Stimulated activated naive B cell treated with anti-CD40 and anti-IgM and Interleukin-4, amounts not matched to agents 10 μg/mL and 1 μg/mL and 100 μg/mL, for 72 hours (primary cell): Measurements from ENCODE around the gene SAP30BP.

Source experiments
- ATAC-seq, 2 donors: fragments of 150-1000 bp; cut with Tn5 transposase; replicated peaks; 2 replicates each; pipeline ENCODE4 v1.10.0; 2021; ENCODE audit warnings: moderate library complexity in 1 of 2
- DNase-seq: peaks from one replicate; pipeline ENCODE4 v3.0.0; 2021
- H3K27ac Mint-ChIP-seq: one replicate; pipeline ENCODE4 v1.8.0; 2022; ENCODE audit warnings: mild to moderate bottlenecking, mixed read lengths
- H3K27me3 Mint-ChIP-seq, 2 donors: one replicate each; pipeline ENCODE4 v1.8.0; 2022; ENCODE audit warnings: mixed read lengths in 2 of 2
- H3K36me3 Mint-ChIP-seq, 2 donors: one replicate each; pipeline ENCODE4 v1.8.0; 2022; ENCODE audit warnings: mixed read lengths in 2 of 2, mild to moderate bottlenecking in 1 of 2
- H3K4me1 Mint-ChIP-seq, 2 donors: one replicate each; pipeline ENCODE4 v1.8.0; 2022; ENCODE audit warnings: mixed read lengths in 2 of 2, mild to moderate bottlenecking in 1 of 2
- H3K4me3 Mint-ChIP-seq, 2 donors: one replicate each; pipeline ENCODE4 v1.8.0; 2022; ENCODE audit warnings: mild to moderate bottlenecking in 2 of 2, mixed read lengths in 2 of 2, moderate library complexity in 1 of 2
- H3K9me3 Mint-ChIP-seq, 2 donors: one replicate each; pipeline ENCODE4 v1.8.0; 2022; ENCODE audit warnings: mixed read lengths in 2 of 2, mild to moderate bottlenecking in 1 of 2

The SAP30BP gene

DNA sequence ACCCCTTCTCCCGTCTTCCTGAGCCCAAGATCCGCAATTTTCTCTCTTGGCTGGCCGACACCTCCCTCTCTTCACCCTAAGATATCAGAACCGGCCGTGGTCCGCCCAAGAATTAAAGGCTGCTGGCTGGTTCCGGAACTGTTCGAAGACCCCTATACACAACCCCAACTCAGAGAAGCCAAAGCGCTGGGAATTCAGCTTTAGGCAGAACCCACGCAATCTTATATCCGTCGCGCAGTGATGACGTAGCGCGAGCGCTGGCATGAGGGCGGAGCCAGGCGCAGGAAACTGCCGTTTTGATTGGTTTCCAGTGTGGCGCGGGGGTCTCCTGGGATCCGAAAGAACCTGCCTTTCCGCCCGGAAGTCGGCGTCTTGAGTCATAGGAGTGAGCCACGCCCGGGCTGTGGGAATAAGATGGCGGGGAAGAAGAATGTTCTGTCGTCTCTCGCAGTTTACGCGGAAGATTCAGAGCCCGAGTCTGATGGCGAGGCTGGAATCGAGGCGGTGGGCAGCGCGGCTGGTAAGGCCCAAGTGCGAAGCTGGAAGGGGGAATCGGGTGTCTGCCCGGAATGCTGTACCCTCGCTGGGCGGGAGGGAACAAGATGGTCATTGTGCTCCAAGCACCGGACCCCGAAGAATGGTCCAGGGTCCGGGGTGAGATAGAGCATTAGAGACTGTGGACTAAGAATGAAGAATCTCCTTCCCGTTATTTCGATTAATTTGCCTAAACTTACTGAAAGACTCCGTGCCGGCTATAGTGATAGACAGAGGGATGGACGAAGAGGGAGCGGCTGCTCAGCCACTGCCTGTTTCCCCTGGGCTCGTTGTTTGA lies at the start of gene SAP30BP, which contains the start of gene RECQL5:
Gene SAP30BP, plus strand, starts transcription at position 380 of the 832 bp plus-strand sequence. Its CDS starts 35 bp downstream, at position 415.
Gene RECQL5, minus strand, starts transcription at position 196 of the 832 bp plus-strand sequence. CDS start 597 bp downstream, outside the sequence.
- Mint-ChIP-seq H3K27me3 (no peaks in the 10 kb centered on the region), H3K4me1 (peaks cover 25 to 47% of the 10 kb centered on the region in 2 donors), H3K9me3 (peaks cover 0 to 3% of the 10 kb centered on the region in 2 donors), H3K4me3 (peak within 1 kb of the TSS; percentile 70 to 71), H3K27ac (peak within 1 kb of the TSS; percentile 76), H3K36me3 (peaks cover 25 to 34% of the 10 kb centered on the region in 2 donors)
- DNase-seq (peak; percentile 92), ATAC-seq (peak; percentile 63 to 64)

DNA sequence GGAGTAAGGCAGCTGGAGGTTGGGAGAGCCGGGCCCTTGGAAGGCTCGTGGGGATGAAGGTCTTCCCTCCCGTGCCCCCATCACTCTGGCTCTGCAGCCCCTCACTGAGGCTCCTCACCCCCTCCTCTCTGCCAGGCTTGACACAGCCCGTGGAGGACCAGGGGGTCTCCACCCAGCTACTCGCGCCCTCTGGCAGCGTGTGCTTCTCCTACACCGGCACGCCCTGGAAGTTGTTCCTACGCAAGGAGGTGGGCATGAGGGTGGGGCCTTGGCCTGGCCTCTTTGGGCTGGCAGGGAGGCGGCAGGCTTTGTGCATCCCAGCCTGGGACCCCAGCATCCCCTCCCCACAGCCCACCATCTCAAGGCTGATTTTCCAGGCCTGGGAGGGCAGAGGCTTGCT lies 49.5 kb upstream of the SAP30BP start:
- ATAC-seq (no peak), DNase-seq (no peak)
- Mint-ChIP-seq H3K4me1 (no peaks in the 10 kb centered on the region), H3K27me3 (no peaks in the 10 kb centered on the region), H3K36me3 (peaks cover 15 to 38% of the 10 kb centered on the region in 2 donors), H3K27ac (no peak overlapping the region), H3K9me3 (no peaks in the 10 kb centered on the region), H3K4me3 (no peak overlapping the region)

DNA sequence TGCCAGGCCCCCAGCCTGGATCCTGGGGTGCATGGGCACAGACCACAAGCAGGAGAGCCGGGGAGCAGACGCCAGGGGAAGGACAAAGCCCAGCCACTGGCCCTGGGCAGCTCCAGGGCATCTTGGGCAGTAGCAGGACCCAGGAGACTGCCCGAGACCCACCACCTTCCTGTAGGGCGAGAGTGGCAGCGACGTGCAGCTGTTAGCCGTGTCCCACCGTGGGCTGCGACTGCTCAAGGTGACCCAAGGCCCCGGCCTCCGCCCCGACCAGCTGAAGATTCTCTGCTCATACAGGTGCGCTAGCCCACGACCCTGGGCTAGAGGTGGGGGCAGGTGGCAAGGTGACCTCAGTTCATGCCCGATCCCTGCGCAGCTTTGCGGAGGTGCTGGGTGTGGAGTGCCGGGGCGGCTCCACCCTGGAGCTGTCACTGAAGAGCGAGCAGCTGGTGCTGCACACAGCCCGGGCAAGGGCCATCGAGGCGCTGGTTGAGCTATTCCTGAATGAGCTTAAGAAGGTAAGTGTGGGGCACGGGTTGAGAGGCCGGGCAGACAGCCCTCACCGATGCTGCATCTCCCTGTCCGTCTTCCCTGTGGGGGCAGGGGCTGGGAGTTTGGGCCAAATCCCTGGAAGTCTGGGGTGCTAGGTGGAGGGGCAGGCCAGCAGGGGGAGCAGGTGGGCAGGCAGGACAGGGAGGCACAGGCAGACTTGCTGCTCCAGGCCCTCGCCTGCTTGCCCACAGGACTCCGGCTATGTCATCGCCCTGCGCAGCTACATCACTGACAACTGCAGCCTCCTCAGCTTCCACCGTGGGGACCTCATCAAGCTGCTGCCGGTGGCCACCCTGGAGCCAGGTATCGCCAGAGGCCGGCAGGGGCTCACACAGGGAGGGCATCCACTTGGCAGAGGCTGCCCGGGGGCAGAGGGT lies 47.4 kb upstream of the SAP30BP start:
- no peaks in the 10 kb centered on the region for H3K4me1 Mint-ChIP-seq
- DNase-seq (no peak), ATAC-seq (peak; percentile 30 to 33)
- H3K4me3 Mint-ChIP-seq: no peak overlapping the region
- H3K27ac Mint-ChIP-seq: peak overlapping the region; percentile 25
- H3K36me3 Mint-ChIP-seq: peaks cover 16 to 40% of the 10 kb centered on the region in 2 donors
- no peaks in the 10 kb centered on the region for H3K9me3 Mint-ChIP-seq
- H3K27me3 Mint-ChIP-seq: no peaks in the 10 kb centered on the region

DNA sequence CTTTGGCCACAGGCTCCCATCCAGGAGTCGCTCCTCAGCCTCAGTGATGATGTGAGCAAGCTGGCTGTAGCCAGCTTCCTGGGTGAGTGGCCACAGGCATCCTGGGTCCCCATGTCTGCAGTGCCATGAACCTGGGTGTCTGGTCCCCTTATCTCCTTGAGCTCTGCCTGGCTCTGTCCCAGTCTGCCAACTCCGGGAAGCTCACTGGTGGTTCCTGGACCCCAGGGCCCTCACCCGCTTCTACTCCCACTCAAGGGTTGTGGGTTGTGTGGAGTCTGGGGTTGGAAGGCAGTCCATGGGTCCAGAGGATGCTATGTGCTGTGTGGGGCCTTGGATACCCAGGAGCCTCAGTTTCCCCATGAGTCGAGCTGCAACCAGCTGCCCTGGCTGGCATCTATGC lies 45.6 kb upstream of the SAP30BP start:
- peak overlapping the region; percentile 66 for H3K27ac Mint-ChIP-seq
- ATAC-seq (no peak), DNase-seq (no peak)
- no peaks in the 10 kb centered on the region for H3K9me3 Mint-ChIP-seq
- H3K4me1 Mint-ChIP-seq: peaks cover 3 to 8% of the 10 kb centered on the region in 2 donors
- no peak overlapping the region for H3K4me3 Mint-ChIP-seq
- no peaks in the 10 kb centered on the region for H3K27me3 Mint-ChIP-seq
- peaks cover 17 to 46% of the 10 kb centered on the region in 2 donors for H3K36me3 Mint-ChIP-seq

DNA sequence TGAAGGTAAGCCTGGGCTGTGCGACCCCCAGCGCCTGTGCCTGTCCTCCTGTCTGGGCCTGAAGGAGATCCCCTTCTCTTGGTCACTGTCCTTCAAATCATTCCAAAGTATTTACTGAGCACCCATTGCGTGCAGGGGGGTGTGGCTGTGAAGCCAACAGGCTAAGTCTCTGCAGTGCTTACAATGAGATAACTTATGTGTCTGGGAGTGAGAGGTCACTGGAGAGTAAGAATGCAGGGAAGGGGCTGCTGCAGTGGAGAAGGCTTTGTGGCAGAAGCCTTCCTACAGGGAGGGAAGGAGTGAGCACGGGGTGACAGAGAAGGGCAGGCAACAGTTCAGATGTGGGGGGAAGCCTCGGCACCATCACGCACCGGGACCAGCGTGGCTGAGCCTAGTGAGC lies 45.1 kb upstream of the SAP30BP start:
- H3K4me3 Mint-ChIP-seq: no peak overlapping the region
- no peak for ATAC-seq
- H3K9me3 Mint-ChIP-seq: no peaks in the 10 kb centered on the region
- H3K4me1 Mint-ChIP-seq: peaks cover 3 to 14% of the 10 kb centered on the region in 2 donors
- no peak for DNase-seq
- H3K36me3 Mint-ChIP-seq: peaks cover 13 to 42% of the 10 kb centered on the region in 2 donors
- no peaks in the 10 kb centered on the region for H3K27me3 Mint-ChIP-seq
- H3K27ac Mint-ChIP-seq: peak overlapping the region; percentile 66

DNA sequence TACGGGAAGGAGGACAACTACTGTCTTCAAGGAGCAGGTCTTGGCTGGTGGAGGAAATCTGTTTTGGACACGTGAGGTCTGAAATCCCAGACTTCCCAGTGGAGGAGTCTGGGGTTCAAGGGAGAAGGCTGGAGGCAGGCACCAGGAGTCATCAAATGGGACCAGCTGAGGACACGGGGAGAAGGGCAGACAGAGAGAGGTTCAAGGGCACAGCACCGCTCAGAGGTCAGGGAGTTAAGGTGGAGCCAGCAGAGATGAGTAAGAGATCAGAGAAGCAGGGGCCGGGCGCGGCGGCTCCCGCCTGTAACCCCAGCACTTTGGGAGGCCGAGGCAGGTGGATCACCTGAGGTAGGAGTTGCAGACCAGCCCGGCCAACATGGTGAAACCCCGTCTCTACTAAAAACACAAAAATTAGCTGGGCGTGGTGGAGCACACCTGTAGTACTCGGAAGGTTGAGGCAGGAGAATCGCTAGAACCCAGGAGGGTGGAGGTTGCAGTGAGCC lies 44.3 kb upstream of the SAP30BP start:
- H3K27ac Mint-ChIP-seq: peak overlapping the region; percentile 20
- DNase-seq: no peak
- H3K9me3 Mint-ChIP-seq: no peaks in the 10 kb centered on the region
- H3K4me3 Mint-ChIP-seq: no peak overlapping the region
- peaks cover 11 to 41% of the 10 kb centered on the region in 2 donors for H3K36me3 Mint-ChIP-seq
- ATAC-seq: no peak
- H3K4me1 Mint-ChIP-seq: peaks cover 3 to 14% of the 10 kb centered on the region in 2 donors
- H3K27me3 Mint-ChIP-seq: no peaks in the 10 kb centered on the region

DNA sequence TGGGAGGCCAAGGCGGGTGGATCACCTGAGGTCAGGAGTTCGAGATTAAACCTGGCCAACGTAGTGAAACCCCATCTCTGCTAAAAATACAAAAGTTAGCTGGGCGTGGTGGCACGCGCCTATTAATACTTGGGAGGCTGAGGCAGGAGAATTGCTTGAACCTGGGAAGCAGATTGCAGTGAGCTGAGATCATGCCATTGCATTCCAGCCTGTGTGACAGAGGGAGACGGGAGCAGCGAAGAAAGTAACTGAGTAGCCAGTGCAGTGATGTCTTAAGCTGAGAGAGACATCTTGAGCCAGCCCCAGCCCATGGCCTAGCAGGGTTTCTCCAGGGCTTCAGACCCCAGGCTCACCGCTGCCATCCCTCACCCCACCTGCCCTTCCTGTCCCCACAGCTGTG lies 43.8 kb upstream of the SAP30BP start:
- Mint-ChIP-seq H3K9me3 (no peaks in the 10 kb centered on the region), H3K27me3 (no peaks in the 10 kb centered on the region), H3K27ac (no peak overlapping the region), H3K4me1 (peaks cover 3 to 14% of the 10 kb centered on the region in 2 donors), H3K4me3 (no peak overlapping the region), H3K36me3 (peaks cover 11 to 42% of the 10 kb centered on the region in 2 donors)
- DNase-seq (no peak), ATAC-seq (no peak)

DNA sequence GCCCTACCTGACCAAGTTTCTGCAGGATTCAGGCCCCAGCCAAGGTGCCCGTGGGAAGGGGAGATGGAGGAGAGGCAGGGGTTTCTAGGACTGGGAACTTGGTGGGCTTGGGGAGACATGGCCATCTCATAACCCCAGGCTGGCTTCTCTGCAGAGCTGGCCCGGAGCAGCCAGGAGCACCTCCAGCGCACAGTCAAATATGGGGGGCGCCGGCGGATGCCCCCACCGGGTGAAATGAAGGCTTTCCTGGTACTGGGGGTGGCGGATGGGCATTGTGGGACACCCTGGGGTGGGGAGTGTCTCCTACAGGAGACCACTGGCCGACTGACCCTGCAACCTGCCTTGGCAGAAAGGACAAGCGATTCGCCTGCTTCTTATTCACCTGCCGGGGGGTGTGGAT lies 43.1 kb upstream of the SAP30BP start:
- Mint-ChIP-seq H3K27me3 (no peaks in the 10 kb centered on the region), H3K4me3 (no peak overlapping the region), H3K4me1 (peaks cover 4 to 14% of the 10 kb centered on the region in 2 donors), H3K9me3 (no peaks in the 10 kb centered on the region), H3K36me3 (peaks cover 10 to 45% of the 10 kb centered on the region in 2 donors), H3K27ac (no peak overlapping the region)
- DNase-seq (no peak), ATAC-seq (no peak)

DNA sequence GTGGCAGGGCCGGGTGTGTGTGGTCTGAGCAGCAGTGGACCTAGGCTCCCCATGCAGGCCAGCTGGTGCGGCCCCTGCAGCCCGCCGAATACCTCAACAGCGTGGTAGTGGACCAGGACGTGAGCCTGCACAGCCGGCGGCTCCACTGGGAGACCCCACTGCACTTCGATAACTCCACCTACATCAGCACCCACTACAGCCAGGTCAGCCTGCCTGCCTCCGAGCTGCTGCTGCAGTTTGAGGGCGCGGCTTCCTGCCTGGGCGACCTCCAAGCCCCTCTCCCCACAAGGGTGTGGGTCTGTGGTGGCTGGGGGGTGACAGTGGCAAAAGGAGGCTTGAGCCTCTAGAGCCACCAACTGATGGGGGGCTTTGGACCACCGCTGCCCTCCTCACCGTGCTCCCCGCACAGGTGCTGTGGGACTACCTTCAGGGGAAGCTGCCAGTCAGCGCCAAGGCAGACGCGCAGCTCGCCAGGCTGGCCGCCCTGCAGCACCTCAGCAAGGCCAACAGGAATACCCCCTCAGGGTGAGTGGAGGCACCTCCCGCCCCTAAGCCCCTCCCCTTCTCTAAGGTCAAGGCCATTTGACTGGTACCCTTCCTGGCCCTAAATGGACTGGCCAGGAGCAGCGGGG lies 42.3 kb upstream of the SAP30BP start:
- no peaks in the 10 kb centered on the region for H3K27me3 Mint-ChIP-seq

DNA sequence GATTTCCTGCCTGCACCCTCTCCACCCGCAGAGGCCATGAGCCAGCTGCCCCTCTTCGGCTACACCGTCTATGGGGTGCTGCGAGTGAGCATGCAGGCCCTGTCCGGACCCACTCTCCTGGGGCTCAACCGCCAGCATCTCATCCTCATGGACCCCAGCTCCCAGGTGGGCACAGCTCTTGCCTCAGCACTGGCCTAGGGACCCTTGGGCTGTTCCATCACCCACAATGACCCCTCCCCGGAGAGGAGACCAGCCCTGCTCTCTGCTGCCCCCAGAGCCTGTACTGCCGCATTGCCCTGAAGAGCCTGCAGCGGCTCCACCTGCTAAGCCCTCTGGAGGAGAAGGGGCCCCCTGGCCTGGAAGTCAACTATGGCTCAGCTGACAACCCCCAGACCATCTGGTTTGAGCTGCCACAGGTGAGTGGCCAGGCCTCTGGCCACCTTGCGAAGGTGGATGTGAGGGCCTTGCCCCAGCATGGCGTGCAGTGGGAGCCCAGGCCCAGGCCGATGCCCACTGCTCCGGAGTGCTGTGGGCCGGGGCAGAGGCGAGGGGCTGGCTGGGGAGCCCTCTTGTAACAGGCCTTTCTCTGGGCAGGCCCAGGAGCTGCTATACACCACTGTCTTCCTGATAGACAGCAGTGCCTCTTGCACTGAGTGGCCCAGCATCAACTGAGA lies 41.2 kb upstream of the SAP30BP start:
- H3K27me3 Mint-ChIP-seq: no peaks in the 10 kb centered on the region
- ATAC-seq: peak; percentile 71 to 75

More for the DNA sequence above, 42.3 kb upstream of the SAP30BP start:
- no peaks in the 10 kb centered on the region for H3K9me3 Mint-ChIP-seq
- no peak overlapping the region for H3K4me3 Mint-ChIP-seq
- H3K27ac Mint-ChIP-seq: no peak overlapping the region
- no peak for DNase-seq
- H3K4me1 Mint-ChIP-seq: peaks cover 4 to 14% of the 10 kb centered on the region in 2 donors
- H3K36me3 Mint-ChIP-seq: peaks cover 7 to 39% of the 10 kb centered on the region in 2 donors
- ATAC-seq: no peak

DNA sequence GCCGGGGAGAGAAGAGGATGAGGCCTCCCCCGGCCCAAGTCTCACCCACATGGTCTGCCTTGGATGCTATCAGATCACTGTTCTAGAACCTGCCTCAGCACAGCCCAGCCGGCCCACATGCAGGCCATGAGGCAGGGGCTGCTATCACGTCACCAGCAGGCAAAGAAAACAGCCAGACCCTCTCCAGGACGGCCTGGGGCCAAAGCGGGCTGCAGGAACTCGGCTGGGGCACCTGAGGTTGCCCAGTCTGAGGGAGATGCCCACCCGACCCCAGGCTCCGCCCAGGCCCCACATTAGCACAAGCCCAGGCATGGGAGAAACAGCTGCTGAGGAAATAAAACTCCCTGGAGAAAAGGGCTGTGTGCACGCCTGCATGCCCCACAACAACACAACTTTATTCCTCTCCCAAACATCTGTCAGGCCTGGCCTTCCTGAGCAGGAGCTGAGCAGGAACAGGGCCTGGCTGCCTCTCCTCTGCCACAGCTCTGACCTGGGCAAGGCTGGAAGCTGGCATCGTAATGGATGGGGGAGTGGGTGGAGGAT lies 40.6 kb upstream of the SAP30BP start:
- H3K9me3 Mint-ChIP-seq: no peaks in the 10 kb centered on the region

More for the DNA sequence above, 41.2 kb upstream of the SAP30BP start:
- Mint-ChIP-seq H3K4me3 (no peak overlapping the region), H3K36me3 (peaks cover 12 to 37% of the 10 kb centered on the region in 2 donors), H3K9me3 (no peaks in the 10 kb centered on the region), H3K4me1 (peaks cover 4 to 14% of the 10 kb centered on the region in 2 donors), H3K27ac (peak overlapping the region; percentile 31)
- DNase-seq: no peak

DNA sequence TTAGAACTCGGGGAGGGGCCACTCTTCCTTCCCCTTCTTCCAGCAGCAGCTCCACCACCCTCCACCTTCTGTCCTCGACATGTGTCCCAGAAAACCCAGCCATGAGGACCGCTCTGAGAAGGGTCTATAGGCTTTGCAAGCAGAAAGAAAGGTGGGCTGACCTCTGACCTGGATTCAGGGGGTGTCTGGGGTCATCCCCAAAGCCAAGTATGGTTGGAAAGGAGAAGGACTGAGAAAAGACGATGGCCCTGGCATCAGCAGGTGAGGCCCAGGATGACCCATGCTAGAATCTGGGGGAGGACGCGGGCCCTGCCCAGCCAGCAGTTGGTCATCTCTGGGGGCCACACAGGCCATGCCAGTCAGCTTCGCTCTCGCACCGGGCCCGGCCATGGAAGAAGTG lies 40.0 kb upstream of the SAP30BP start:
- peaks cover 16 to 35% of the 10 kb centered on the region in 2 donors for H3K36me3 Mint-ChIP-seq
- DNase-seq (no peak), ATAC-seq (no peak)
- H3K9me3 Mint-ChIP-seq: no peaks in the 10 kb centered on the region
- H3K27me3 Mint-ChIP-seq: no peaks in the 10 kb centered on the region
- H3K27ac Mint-ChIP-seq: peak overlapping the region; percentile 47
- H3K4me1 Mint-ChIP-seq: peaks cover 4 to 14% of the 10 kb centered on the region in 2 donors
- no peak overlapping the region for H3K4me3 Mint-ChIP-seq

More for the DNA sequence above, 40.6 kb upstream of the SAP30BP start:
- DNase-seq: no peak
- Mint-ChIP-seq H3K27ac (peak overlapping the region; percentile 31), H3K36me3 (peaks cover 16 to 37% of the 10 kb centered on the region in 2 donors), H3K4me3 (no peak overlapping the region), H3K27me3 (no peaks in the 10 kb centered on the region), H3K4me1 (peaks cover 4 to 14% of the 10 kb centered on the region in 2 donors)
- peak in 1 of 2 donors; percentile 14 for ATAC-seq

DNA sequence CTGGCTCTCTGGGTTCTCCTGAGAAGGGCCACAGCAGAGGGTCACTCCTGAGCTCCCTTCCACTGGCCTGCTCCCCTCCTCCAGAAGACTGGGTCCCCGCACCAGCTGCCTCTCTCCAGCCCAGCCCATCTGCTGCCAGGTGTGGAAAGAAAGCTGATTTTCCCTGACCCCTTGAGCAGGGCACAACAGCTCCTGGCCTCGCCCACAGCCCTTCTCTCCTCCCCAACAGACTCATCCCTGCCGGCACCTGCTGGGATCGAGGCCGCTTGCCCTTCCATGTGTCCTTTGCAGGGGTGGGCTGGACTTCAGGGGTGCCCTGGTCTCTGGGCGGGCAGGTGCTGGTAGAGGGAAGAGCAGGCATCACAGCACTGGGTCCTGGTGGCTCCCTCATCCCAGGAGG lies 38.7 kb upstream of the SAP30BP start:
- no peak for ATAC-seq
- H3K36me3 Mint-ChIP-seq: peaks cover 13 to 27% of the 10 kb centered on the region in 2 donors
- no peak for DNase-seq
- no peak overlapping the region for H3K4me3 Mint-ChIP-seq
- no peaks in the 10 kb centered on the region for H3K27me3 Mint-ChIP-seq
- H3K9me3 Mint-ChIP-seq: no peaks in the 10 kb centered on the region
- peak overlapping the region; percentile 6 for H3K27ac Mint-ChIP-seq
- H3K4me1 Mint-ChIP-seq: peaks cover 6 to 21% of the 10 kb centered on the region in 2 donors
